OCI-LY3 (cell line): Measurements from ENCODE around the gene NDST1.

Experiments
- EZH2phosphoT487 ChIP-seq: fragments of 200-600 bp; shearing (Covaris generic); IDR thresholded peaks from 2 replicates; pipeline ENCODE4 v1.6.1; 2018; ENCODE audit warnings: antibody characterized with exemption, mixed run types, low read depth
- TF ChIP-seq, protein P1 (sequence below): fragments of 200-600, 300-600 bp; sonication (generic); IDR thresholded peaks from 2 replicates; pipeline ENCODE4 v1.5.1; 2014; ENCODE audit warnings: antibody characterized with exemption, low read length, low read depth

DNA sequence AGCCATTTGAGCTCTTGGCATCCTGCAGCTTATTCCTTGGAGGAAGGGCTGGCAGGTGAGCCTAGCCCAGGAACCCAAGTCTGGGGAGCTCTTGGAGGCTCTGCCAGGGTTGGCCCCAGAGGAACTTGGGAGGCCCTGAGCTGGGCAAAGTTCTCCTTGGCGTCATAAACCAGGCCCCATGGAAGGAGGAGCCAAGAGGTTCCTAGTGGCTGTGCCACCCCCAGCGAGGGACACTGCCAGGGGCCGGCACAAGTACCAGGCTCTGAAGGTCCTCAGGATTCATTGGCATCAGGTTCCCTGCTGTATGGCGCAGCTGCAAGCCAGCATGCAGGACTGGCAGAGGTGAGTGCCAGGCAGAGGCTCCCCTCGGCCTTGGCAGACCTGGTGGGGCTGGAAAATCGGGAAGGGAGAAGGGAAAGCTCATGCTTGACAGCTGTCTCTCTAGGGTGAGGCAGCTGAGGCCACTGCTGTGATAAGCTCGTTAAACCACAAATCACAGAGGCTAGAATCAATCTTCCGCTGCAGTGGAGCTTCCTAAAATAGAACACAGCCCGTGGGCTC, 77.9 kb downstream of the NDST1 start:
- TF ChIP-seq, protein P1, sequence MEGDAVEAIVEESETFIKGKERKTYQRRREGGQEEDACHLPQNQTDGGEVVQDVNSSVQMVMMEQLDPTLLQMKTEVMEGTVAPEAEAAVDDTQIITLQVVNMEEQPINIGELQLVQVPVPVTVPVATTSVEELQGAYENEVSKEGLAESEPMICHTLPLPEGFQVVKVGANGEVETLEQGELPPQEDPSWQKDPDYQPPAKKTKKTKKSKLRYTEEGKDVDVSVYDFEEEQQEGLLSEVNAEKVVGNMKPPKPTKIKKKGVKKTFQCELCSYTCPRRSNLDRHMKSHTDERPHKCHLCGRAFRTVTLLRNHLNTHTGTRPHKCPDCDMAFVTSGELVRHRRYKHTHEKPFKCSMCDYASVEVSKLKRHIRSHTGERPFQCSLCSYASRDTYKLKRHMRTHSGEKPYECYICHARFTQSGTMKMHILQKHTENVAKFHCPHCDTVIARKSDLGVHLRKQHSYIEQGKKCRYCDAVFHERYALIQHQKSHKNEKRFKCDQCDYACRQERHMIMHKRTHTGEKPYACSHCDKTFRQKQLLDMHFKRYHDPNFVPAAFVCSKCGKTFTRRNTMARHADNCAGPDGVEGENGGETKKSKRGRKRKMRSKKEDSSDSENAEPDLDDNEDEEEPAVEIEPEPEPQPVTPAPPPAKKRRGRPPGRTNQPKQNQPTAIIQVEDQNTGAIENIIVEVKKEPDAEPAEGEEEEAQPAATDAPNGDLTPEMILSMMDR, result no peak
- no peak for TF ChIP-seq EZH2phosphoT487
